ENCODE data around the gene CSNK1G2. TPM values are rescaled to one million over a fixed set of nuclear protein-coding genes. Genes with fewer than 3 reads are reported as not detected.
A peak's percentile ranks its signal among the peaks of the same experiment; 100 is the strongest.

CSNK1G2 gene
- total and polyA plus RNA-seq, 2 of the 13 experiments (the other 11 are each of a cell fraction or from before 2014, with no cell fraction given), result 53.8 to 72.5 TPM

GRCh38 chr19:1929021-1929742 is 11.8 kb upstream of the CSNK1G2 start (continued):
- TF ChIP-seq KLF15 (CRISPR knock-in tag; IDR thresholded peaks at IDR 0.05; ENCODE audit: borderline replicate concordance) (no peak; the same call in 1 of the 2 replicates), ZNF317 (CRISPR knock-in tag; IDR thresholded peaks at IDR 0.05) (peak; percentile 44; the same call in 1 of the 2 replicates), ZNF180 (CRISPR knock-in tag; IDR thresholded peaks at IDR 0.05; ENCODE audit: borderline replicate concordance, low read depth) (no peak), REPIN1 (CRISPR knock-in tag; IDR thresholded peaks at IDR 0.05; ENCODE audit: borderline replicate concordance, low read depth) (peak; percentile 77; the same call in 1 of the 2 replicates), RFX1 (IDR thresholded peaks at IDR 0.05) (no peak), NFKB2 (CRISPR knock-in tag; IDR thresholded peaks at IDR 0.05; ENCODE audit: borderline replicate concordance) (no peak), POLR2G (IDR thresholded peaks at IDR 0.05; ENCODE audit: low read depth, low read length) (no peak), CHD4 (IDR thresholded peaks at IDR 0.05; ENCODE audit: borderline replicate concordance, low read length) (peak; percentile 30; the same call in 1 of the 2 replicates), FOSL1 (CRISPR knock-in tag; IDR thresholded peaks at IDR 0.05; ENCODE audit: borderline replicate concordance) (no peak), ZNF333 (CRISPR knock-in tag; IDR thresholded peaks at IDR 0.05; ENCODE audit: borderline replicate concordance) (0 out of 2 replicates have a peak, but pooled peaks have one; percentile 39), ZBTB7B (CRISPR knock-in tag; IDR thresholded peaks at IDR 0.05) (peak; percentile 82; the same call in 1 of the 2 replicates), IRX3 (CRISPR knock-in tag; IDR thresholded peaks at IDR 0.05; ENCODE audit: borderline replicate concordance, low read depth) (no peak), CSRNP1 (CRISPR knock-in tag; IDR thresholded peaks at IDR 0.05) (peak; percentile 55; the same call in 1 of the 2 replicates), ZNF687 (CRISPR knock-in tag; IDR thresholded peaks at IDR 0.05) (peak; percentile 55; the same call in 1 of the 2 replicates), CTCF (CRISPR knock-in tag; IDR thresholded peaks at IDR 0.05) (peak; percentile 93), ZBTB38 (CRISPR knock-in tag; IDR thresholded peaks at IDR 0.05) (peak; percentile 24; the same call in 1 of the 2 replicates), ZNF7 (CRISPR knock-in tag; IDR thresholded peaks at IDR 0.05) (no peak), KLF6 (CRISPR knock-in tag; IDR thresholded peaks at IDR 0.05) (0 out of 2 replicates have a peak, but pooled peaks have one; percentile 41), BORCS8-MEF2B (CRISPR knock-in tag; IDR thresholded peaks at IDR 0.05) (0 out of 2 replicates have a peak, but pooled peaks have one; percentile 22), ZNF121 (CRISPR knock-in tag; IDR thresholded peaks at IDR 0.05) (peak; percentile 57; the same call in 1 of the 2 replicates)
